ENCODE results near the gene OBP2A.

OBP2A gene

DNA sequence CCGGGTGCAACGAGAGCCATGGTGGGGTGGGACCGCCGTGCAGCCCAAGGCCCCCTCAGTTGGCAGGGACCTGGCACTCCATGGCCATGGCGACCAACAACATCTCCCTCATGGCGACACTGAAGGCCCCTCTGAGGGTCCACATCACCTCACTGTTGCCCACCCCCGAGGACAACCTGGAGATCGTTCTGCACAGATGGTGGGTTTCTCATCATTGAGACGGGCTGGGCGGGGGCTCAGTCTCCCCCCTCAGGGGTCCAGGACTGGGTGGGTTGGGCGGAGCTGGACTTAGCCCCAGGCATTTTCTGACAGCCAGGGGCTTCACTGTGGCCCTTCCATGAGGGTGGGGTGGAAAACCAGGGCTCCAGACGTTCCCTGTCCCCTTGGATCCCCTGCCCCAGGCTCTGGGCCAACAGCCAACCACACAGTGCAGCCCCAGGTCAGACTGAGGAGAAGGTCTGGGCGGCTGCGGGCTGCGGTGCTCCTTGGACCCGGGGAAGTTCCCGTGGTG, 16.4 kb downstream of the OBP2A start:
- TF ChIP-seq POLR2A (IDR thresholded peaks at IDR 0.05; ENCODE audit: low read length) (no peak), GATA1 (IDR thresholded peaks at IDR 0.05; ENCODE audit: low read depth, low read length) (no peak)
- DNase-seq, result no peak

GRCh38 chr9:135563039-135563476, 17.1 kb downstream of the OBP2A start:
- DNase-seq, result peak; percentile 9 to 18
- TF ChIP-seq GATA1 (IDR thresholded peaks at IDR 0.05; ENCODE audit: low read depth, low read length) (no peak), POLR2A (IDR thresholded peaks at IDR 0.05; ENCODE audit: low read length) (no peak)

GRCh38 chr9:135563858-135564257, 17.9 kb downstream of the OBP2A start:
- TF ChIP-seq GATA1 (IDR thresholded peaks at IDR 0.05; ENCODE audit: low read depth, low read length) (no peak), POLR2A (IDR thresholded peaks at IDR 0.05; ENCODE audit: low read length) (no peak)
- DNase-seq, result no peak

- TF ChIP-seq POLR2A (IDR thresholded peaks at IDR 0.05; ENCODE audit: low read length) (no peak), GATA1 (IDR thresholded peaks at IDR 0.05; ENCODE audit: low read depth, low read length) (no peak)
- DNase-seq, result no peak
Observed at GRCh38 chr9:135565141-135565628, 19.3 kb downstream of the OBP2A start.

DNA sequence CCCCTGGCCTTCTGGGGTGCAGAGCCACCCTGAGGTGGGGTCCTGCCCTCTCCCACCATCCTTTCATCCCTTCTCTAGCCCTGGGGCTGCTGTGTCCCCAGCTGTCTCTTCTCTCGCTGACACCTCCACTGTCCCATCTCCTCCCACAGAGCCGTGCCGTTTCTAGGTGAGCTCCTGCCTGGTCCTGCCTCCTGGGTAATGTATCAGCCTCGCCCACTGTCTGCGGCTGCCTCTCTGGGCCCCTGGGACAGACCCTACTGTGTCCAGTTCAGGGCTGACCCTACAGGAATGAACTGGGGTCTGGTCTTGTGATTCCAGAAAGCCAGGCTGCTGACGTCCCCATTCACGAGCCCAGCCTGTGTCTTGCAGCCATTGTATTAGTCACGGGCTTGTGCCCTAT, 19.7 kb downstream of the OBP2A start:
- no peak for DNase-seq
- no peak for TF ChIP-seq GATA1 (IDR thresholded peaks at IDR 0.05; ENCODE audit: low read depth, low read length)
- no peak for TF ChIP-seq POLR2A (IDR thresholded peaks at IDR 0.05; ENCODE audit: low read length)

GRCh38 chr9:135566552-135566951, 20.6 kb downstream of the OBP2A start:
- no peak for DNase-seq
- TF ChIP-seq GATA1 (IDR thresholded peaks at IDR 0.05; ENCODE audit: low read depth, low read length), result no peak
- no peak for TF ChIP-seq POLR2A (IDR thresholded peaks at IDR 0.05; ENCODE audit: low read length)

DNA sequence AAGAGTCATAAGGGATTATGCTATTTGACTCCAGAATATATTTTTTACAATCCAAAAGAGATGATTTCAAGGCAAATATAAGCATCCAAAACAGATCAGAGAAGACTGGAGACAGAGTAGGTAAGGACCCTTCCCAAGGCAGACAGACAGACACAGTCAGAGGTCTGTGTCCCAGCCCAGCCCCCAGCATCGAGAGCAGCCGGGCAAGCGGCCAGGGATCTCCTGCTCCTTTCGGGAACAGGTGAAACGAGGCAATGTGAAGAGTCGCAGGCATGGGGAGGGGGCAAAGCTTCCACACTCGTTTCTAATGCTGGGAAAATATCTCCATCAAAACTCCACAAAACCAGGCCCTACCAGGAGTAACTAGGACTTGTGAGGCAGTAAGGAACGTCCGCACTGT, 21.4 kb downstream of the OBP2A start:
- no peak for TF ChIP-seq POLR2A (IDR thresholded peaks at IDR 0.05; ENCODE audit: low read length)
- TF ChIP-seq GATA1 (IDR thresholded peaks at IDR 0.05; ENCODE audit: low read depth, low read length), result no peak
- DNase-seq, result no peak

GRCh38 chr9:135568026-135568425, 22.1 kb downstream of the OBP2A start:
- TF ChIP-seq POLR2A (IDR thresholded peaks at IDR 0.05; ENCODE audit: low read length), result no peak
- no peak for TF ChIP-seq GATA1 (IDR thresholded peaks at IDR 0.05; ENCODE audit: low read depth, low read length)
- no peak for DNase-seq

GRCh38 chr9:135570456-135570855, 24.5 kb downstream of the OBP2A start:
- TF ChIP-seq GATA1 (IDR thresholded peaks at IDR 0.05; ENCODE audit: low read depth, low read length) (no peak), POLR2A (IDR thresholded peaks at IDR 0.05; ENCODE audit: low read length) (no peak)
- no peak for DNase-seq

DNA sequence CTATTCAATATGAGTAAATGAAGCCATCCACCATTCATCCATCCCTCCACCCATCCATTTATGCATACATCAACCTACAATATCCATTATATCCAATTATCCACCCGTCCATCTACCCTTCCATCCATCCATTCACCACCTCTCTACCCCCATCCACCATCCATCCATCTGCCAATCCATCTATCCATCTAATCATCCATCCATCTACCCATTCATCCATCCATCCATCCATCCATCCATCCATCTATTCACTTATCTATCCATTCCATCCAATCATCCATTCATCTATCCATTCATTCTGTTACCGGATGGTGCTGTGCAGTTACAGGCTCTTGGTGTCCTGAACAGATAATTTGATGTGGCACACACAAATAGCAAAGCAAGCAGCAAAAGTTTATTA, 26.3 kb downstream of the OBP2A start:
- DNase-seq, result no peak
- TF ChIP-seq GATA1 (IDR thresholded peaks at IDR 0.05; ENCODE audit: low read depth, low read length), result no peak
- TF ChIP-seq POLR2A (IDR thresholded peaks at IDR 0.05; ENCODE audit: low read length), result no peak

GRCh38 chr9:135573124-135573523, 27.2 kb downstream of the OBP2A start:
- TF ChIP-seq POLR2A (IDR thresholded peaks at IDR 0.05; ENCODE audit: low read length) (no peak), GATA1 (IDR thresholded peaks at IDR 0.05; ENCODE audit: low read depth, low read length) (no peak)
- no peak for DNase-seq

DNA sequence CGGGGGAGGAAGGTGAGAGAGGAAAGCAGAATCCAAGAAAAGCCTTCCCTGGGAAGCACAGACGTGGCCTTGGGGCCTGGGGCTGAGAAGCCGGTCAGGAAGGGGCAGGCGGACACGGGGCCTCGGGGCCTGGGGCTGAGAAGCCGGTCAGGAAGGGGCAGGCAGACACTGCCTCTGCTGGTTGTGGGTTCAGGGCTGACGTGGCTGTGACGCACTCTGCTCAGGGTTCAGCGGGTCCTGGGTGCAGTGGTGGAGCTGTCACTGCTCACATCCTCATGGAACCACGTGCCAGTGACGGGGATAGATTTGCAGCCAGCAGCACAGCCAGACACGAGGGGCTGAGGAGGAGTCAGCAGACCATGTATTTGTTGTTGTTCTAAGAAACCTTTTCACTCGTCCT, 28.4 kb downstream of the OBP2A start:
- DNase-seq, result no peak
- TF ChIP-seq GATA1 (IDR thresholded peaks at IDR 0.05; ENCODE audit: low read depth, low read length) (no peak), POLR2A (IDR thresholded peaks at IDR 0.05; ENCODE audit: low read length) (no peak)

- no peak for TF ChIP-seq GATA1 (IDR thresholded peaks at IDR 0.05; ENCODE audit: low read depth, low read length)
- no peak for DNase-seq
Observed at GRCh38 chr9:135574943-135575342, 29.0 kb downstream of the OBP2A start.

DNA sequence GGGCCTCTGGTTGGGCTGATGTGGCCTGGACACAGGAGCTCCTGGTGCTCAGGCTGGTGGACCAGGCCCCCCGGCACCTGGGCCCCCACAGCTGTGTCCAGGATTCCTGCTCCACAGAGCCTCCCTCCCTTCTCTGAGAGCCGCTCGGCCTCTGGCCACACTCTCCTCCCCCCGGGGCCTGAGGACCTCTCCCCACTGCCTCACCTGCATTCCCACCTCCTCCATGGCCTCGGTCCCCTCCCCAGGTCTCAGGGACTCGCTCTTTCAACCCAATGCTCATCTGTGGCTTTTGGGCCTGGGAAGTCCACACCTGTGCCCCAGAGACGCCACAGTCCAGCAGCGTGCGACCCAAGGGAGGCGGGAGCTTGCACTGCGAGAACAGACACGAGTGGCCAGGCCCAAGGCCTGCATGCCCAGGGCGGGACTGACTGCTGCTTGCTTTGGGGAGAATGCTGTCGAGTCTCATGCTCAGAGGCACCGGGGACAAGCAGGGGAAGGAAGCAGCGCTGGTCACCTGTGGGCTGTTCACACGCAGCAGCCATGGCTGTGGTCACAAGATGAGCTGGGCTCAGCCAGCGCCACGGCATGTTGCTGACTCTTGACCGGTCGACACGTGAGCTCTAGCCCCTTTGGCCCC, 30.2 kb downstream of the OBP2A start:
- TF ChIP-seq GATA1 (IDR thresholded peaks at IDR 0.05; ENCODE audit: low read depth, low read length), result no peak
- no peak for TF ChIP-seq POLR2A (IDR thresholded peaks at IDR 0.05; ENCODE audit: low read length)
- no peak for DNase-seq

GRCh38 chr9:135577256-135577655, 31.3 kb downstream of the OBP2A start:
- no peak for DNase-seq
- TF ChIP-seq GATA1 (IDR thresholded peaks at IDR 0.05; ENCODE audit: low read depth, low read length) (no peak), POLR2A (IDR thresholded peaks at IDR 0.05; ENCODE audit: low read length) (no peak)

Measured in erythroblast (primary cell).